SU-DHL-6 (cell line): ENCODE data around the gene PTPRG.

Experiments
- H2AFZ ChIP-seq: fragments of 200-600 bp; sonication (generic); 2 replicates; pipeline ENCODE4 v1.6.1; 2014; ENCODE audit warnings: low read depth, mild to moderate bottlenecking, moderate library complexity, mixed read lengths, antibody characterized with exemption, low read length; ENCODE audit not compliant: severe bottlenecking
- H3F3A ChIP-seq: fragments of 200-600 bp; shearing (Covaris generic); 2 replicates; pipeline ENCODE4 v1.6.0; 2016; ENCODE audit warnings: antibody characterized with exemption, mild to moderate bottlenecking; ENCODE audit not compliant: insufficient read depth
- H3K27ac ChIP-seq: fragments of 200-600 bp; sonication (generic); 2 replicates; pipeline ENCODE4 v1.5.1; 2016; ENCODE audit warnings: low read depth, mild to moderate bottlenecking, low read length, moderate library complexity, mixed read lengths
- H3K27me3 ChIP-seq: fragments of 200-600 bp; sonication (generic), shearing (Covaris generic); 2 replicates; pipeline ENCODE4 v1.6.0; 2014; ENCODE audit warnings: mild to moderate bottlenecking, low read length
- H3K36me3 ChIP-seq: fragments of 200-600 bp; sonication (generic); 2 replicates; pipeline ENCODE4 v1.6.1; 2014; ENCODE audit warnings: mild to moderate bottlenecking, low read length, mixed read lengths
- H3K4me2 ChIP-seq: fragments of 300-600, 200-600 bp; shearing (Covaris generic), sonication (generic); 2 replicates; pipeline ENCODE4 v1.6.0; 2014; ENCODE audit warnings: low read length, low read depth, mild to moderate bottlenecking; ENCODE audit not compliant: poor library complexity, severe bottlenecking
- H3K4me3 ChIP-seq: fragments of 200-600 bp; sonication (generic); 2 replicates; pipeline ENCODE4 v1.5.1; 2014; ENCODE audit warnings: antibody characterized with exemption, low read length, mild to moderate bottlenecking, mixed read lengths; ENCODE audit not compliant: insufficient read depth, poor library complexity, severe bottlenecking
- H3K79me2 ChIP-seq: fragments of 200-600 bp; sonication (generic); 2 replicates; pipeline ENCODE4 v1.6.1; 2014; ENCODE audit warnings: mild to moderate bottlenecking, low read length, moderate library complexity; ENCODE audit not compliant: insufficient read depth
- H3K9ac ChIP-seq: fragments of 200-600 bp; sonication (generic); 2 replicates; pipeline ENCODE4 v1.7.0; 2014; ENCODE audit warnings: mild to moderate bottlenecking, low read length
- H3K9me2 ChIP-seq: fragments of 200-600 bp; sonication (generic); replicated peaks from 2 replicates; pipeline ENCODE4 v1.6.1; 2014; ENCODE audit warnings: low read length; ENCODE audit not compliant: insufficient read depth
- H3K9me3 ChIP-seq: fragments of 200-600 bp; sonication (generic); 2 replicates; pipeline ENCODE4 v1.6.1; 2014; ENCODE audit warnings: low read length, mixed read lengths; ENCODE audit not compliant: insufficient read depth
- H4K20me1 ChIP-seq: fragments of 200-600 bp; sonication (generic); 2 replicates; pipeline ENCODE4 v1.6.1; 2014; ENCODE audit warnings: low read depth, mild to moderate bottlenecking, antibody characterized with exemption, low read length, moderate library complexity, mixed read lengths
- EZH2phosphoT487 ChIP-seq: fragments of 200-600 bp; sonication (generic), shearing (Covaris generic); conservative IDR thresholded peaks from 2 replicates; pipeline ENCODE4 v1.6.1; 2018; ENCODE audit warnings: mild to moderate bottlenecking, antibody characterized with exemption, low read length, moderate library complexity, mixed read lengths
- TF ChIP-seq, protein P1 (sequence below): fragments of 200-600 bp; sonication (generic); IDR thresholded peaks from one replicate; pipeline ENCODE4 v1.5.1; 2017; ENCODE audit warnings: antibody characterized with exemption, mild to moderate bottlenecking, low read length, moderate library complexity; ENCODE audit not compliant: insufficient read depth, poor library complexity, severe bottlenecking

PTPRG gene

GRCh38 chr3:61811652-61812051 is 250.3 kb downstream of the PTPRG start:
- Histone ChIP-seq H3F3A (no peaks in the 10 kb centered on the region), H3K9ac (no peak overlapping the region), H3K4me2 (no peak overlapping the region), H3K4me3 (no peak overlapping the region), H3K9me3 (no peaks in the 10 kb centered on the region), H3K27me3 (no peaks in the 10 kb centered on the region), H3K79me2 (no peaks in the 10 kb centered on the region), H3K9me2 (no peaks in the 10 kb centered on the region), H3K36me3 (no peaks in the 10 kb centered on the region), H4K20me1 (no peaks in the 10 kb centered on the region), H2AFZ (no peak overlapping the region), H3K27ac (no peak overlapping the region)
- no peak for TF ChIP-seq EZH2phosphoT487
- TF ChIP-seq, protein P1, sequence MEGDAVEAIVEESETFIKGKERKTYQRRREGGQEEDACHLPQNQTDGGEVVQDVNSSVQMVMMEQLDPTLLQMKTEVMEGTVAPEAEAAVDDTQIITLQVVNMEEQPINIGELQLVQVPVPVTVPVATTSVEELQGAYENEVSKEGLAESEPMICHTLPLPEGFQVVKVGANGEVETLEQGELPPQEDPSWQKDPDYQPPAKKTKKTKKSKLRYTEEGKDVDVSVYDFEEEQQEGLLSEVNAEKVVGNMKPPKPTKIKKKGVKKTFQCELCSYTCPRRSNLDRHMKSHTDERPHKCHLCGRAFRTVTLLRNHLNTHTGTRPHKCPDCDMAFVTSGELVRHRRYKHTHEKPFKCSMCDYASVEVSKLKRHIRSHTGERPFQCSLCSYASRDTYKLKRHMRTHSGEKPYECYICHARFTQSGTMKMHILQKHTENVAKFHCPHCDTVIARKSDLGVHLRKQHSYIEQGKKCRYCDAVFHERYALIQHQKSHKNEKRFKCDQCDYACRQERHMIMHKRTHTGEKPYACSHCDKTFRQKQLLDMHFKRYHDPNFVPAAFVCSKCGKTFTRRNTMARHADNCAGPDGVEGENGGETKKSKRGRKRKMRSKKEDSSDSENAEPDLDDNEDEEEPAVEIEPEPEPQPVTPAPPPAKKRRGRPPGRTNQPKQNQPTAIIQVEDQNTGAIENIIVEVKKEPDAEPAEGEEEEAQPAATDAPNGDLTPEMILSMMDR: no peak

DNA sequence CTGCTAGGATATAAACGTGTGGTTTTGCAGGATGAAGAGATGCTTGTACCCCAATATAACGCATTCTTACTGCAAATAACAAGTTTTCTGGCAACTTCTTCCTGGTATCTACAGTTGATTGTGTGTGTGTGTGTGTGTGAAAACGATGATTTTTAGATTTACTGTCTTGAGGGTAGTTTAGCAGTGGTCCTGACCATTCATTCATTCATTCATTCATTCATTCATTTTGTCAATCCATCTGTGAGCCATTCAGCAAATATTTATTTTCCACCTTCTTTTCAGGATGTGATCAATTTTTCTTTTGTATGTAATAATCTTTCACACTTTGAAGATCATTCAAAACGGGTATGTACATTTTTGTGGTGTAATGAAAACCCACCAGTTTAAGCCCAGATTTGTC is 250.7 kb downstream of the PTPRG start:
- Histone ChIP-seq H3K27ac (no peak overlapping the region), H3K27me3 (no peaks in the 10 kb centered on the region), H3K4me3 (no peak overlapping the region), H2AFZ (no peak overlapping the region), H4K20me1 (no peaks in the 10 kb centered on the region), H3K9me3 (no peaks in the 10 kb centered on the region), H3F3A (no peaks in the 10 kb centered on the region), H3K4me2 (no peak overlapping the region), H3K9ac (no peak overlapping the region), H3K79me2 (no peaks in the 10 kb centered on the region), H3K36me3 (no peaks in the 10 kb centered on the region), H3K9me2 (no peaks in the 10 kb centered on the region)
- TF ChIP-seq EZH2phosphoT487: no peak
- TF ChIP-seq, protein P1: no peak

DNA sequence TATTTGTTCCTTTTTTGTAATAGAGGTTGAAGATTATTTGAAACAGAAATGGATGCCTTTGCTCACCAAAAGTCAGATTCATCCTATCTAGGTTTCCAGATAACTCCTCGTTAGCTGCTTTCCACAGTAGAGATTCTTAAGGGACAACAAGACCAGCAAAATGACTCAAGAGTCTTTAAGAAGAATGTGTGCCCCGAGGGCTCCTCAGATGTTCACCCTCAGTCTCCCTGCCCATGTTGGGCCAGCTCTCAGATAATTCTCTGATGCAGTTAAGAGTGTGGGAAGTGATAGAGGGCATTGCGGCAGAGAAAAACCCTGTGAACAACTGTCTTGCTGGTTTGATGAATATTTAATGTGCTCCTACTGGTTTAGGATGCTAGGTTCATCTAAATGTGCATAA is 251.1 kb downstream of the PTPRG start:
- no peaks in the 10 kb centered on the region for H3K79me2 ChIP-seq

More for the DNA sequence above, 251.1 kb downstream of the PTPRG start:
- H3F3A ChIP-seq: no peaks in the 10 kb centered on the region
- no peaks in the 10 kb centered on the region for H4K20me1 ChIP-seq
- TF ChIP-seq, protein P1: no peak
- TF ChIP-seq EZH2phosphoT487: no peak
- H3K9ac ChIP-seq: no peak overlapping the region
- H3K4me3 ChIP-seq: no peak overlapping the region
- no peak overlapping the region for H3K27ac ChIP-seq
- no peak overlapping the region for H3K4me2 ChIP-seq
- no peak overlapping the region for H2AFZ ChIP-seq
- no peaks in the 10 kb centered on the region for H3K9me2 ChIP-seq
- H3K9me3 ChIP-seq: no peaks in the 10 kb centered on the region
- no peaks in the 10 kb centered on the region for H3K36me3 ChIP-seq
- no peaks in the 10 kb centered on the region for H3K27me3 ChIP-seq
